ENCODE data around the gene GRID2. TPM values are rescaled to one million over a fixed set of nuclear protein-coding genes. Genes with fewer than 3 reads are reported as not detected.

GRID2 gene
- polyA plus RNA-seq, 1 donor from 2014 or later = 14.9 TPM

DNA sequence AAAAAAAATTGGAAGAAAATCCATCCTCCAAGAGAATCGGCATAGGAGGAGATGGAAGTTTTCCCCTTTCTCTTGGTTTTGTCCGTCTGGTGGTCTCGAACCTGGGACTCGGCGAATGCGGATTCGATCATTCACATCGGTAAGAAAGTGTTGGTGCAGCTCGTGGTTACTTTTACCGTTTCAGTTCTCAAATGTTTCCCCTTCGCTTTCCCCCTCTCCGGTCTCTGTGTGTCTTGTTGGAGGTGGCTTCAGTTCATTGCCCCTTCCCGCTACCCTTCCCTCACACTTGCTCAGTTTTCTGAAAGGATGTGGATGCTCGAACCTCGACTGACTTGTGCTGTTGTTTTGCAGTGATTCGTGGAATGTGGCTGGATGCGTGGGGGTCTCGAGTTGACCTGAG, 840 bp downstream of the GRID2 start:
- Histone ChIP-seq H3K9me3 (ENCODE audit: low read length) (no peaks in the 10 kb centered on the region), H3K27me3 (ENCODE audit: insufficient read depth, low read depth, low read length) (peaks cover 12% of the 10 kb centered on the region), H3F3A (ENCODE audit: insufficient read depth, low read length, poor library complexity, severe bottlenecking) (peaks cover 10% of the 10 kb centered on the region), H3K4me2 (ENCODE audit: low read length) (peak overlapping the region; percentile 90), H3K27ac (ENCODE audit: low read length) (peak overlapping the region; percentile 82), H3K79me2 (replicated peaks; ENCODE audit: insufficient read depth, low read length) (peaks cover 25% of the 10 kb centered on the region), H3K9ac (ENCODE audit: low read length) (peak overlapping the region; percentile 75), H3K36me3 (ENCODE audit: insufficient read depth, low read length) (no peaks in the 10 kb centered on the region), H3K4me3 (ENCODE audit: low read length) (peak overlapping the region; percentile 80), H2AFZ (ENCODE audit: low read depth, low read length) (peak overlapping the region; percentile 57), H4K20me1 (ENCODE audit: insufficient read depth) (no peaks in the 10 kb centered on the region), H3K9me2 (ENCODE audit: insufficient read depth, low read length) (no peaks in the 10 kb centered on the region)
- TF ChIP-seq RAD21 (conservative IDR thresholded peaks at IDR 0.05) (no peak), CTCF (IDR thresholded peaks at IDR 0.05; ENCODE audit: poor library complexity, severe bottlenecking) (peak; percentile 9)

GRCh38 chr4:92305148-92305877, 1.5 kb downstream of the GRID2 start:
- H3K36me3 ChIP-seq (ENCODE audit: insufficient read depth, low read length) = no peaks in the 10 kb centered on the region
- peaks cover 10% of the 10 kb centered on the region for H3F3A ChIP-seq (ENCODE audit: insufficient read depth, low read length, poor library complexity, severe bottlenecking)
- peak overlapping the region; percentile 57 for H2AFZ ChIP-seq (ENCODE audit: low read depth, low read length)
- H4K20me1 ChIP-seq (ENCODE audit: insufficient read depth) = no peaks in the 10 kb centered on the region
- TF ChIP-seq MXI1 (conservative IDR thresholded peaks at IDR 0.05; ENCODE audit: poor library complexity, severe bottlenecking) (peak; percentile 39), EZH2 (IDR thresholded peaks at IDR 0.05; ENCODE audit: borderline replicate concordance, insufficient read depth, low read length, poor library complexity, severe bottlenecking) (no peak), RAD21 (conservative IDR thresholded peaks at IDR 0.05) (peak; percentile 49), POLR2AphosphoS5 (IDR thresholded peaks at IDR 0.05) (peak; percentile 68), SMC3 (conservative IDR thresholded peaks at IDR 0.05; ENCODE audit: poor library complexity) (peak; percentile 60), CTCF (IDR thresholded peaks at IDR 0.05; ENCODE audit: poor library complexity, severe bottlenecking) (peak; percentile 9), TAF1 (IDR thresholded peaks at IDR 0.05; ENCODE audit: low read depth) (peak; percentile 65), EP300 (conservative IDR thresholded peaks at IDR 0.05; ENCODE audit: poor library complexity, severe bottlenecking) (peak; percentile 32)
- TF ChIP-seq, protein P1, sequence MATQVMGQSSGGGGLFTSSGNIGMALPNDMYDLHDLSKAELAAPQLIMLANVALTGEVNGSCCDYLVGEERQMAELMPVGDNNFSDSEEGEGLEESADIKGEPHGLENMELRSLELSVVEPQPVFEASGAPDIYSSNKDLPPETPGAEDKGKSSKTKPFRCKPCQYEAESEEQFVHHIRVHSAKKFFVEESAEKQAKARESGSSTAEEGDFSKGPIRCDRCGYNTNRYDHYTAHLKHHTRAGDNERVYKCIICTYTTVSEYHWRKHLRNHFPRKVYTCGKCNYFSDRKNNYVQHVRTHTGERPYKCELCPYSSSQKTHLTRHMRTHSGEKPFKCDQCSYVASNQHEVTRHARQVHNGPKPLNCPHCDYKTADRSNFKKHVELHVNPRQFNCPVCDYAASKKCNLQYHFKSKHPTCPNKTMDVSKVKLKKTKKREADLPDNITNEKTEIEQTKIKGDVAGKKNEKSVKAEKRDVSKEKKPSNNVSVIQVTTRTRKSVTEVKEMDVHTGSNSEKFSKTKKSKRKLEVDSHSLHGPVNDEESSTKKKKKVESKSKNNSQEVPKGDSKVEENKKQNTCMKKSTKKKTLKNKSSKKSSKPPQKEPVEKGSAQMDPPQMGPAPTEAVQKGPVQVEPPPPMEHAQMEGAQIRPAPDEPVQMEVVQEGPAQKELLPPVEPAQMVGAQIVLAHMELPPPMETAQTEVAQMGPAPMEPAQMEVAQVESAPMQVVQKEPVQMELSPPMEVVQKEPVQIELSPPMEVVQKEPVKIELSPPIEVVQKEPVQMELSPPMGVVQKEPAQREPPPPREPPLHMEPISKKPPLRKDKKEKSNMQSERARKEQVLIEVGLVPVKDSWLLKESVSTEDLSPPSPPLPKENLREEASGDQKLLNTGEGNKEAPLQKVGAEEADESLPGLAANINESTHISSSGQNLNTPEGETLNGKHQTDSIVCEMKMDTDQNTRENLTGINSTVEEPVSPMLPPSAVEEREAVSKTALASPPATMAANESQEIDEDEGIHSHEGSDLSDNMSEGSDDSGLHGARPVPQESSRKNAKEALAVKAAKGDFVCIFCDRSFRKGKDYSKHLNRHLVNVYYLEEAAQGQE (IDR thresholded peaks at IDR 0.05; ENCODE audit: borderline replicate concordance) = no peak
- peak overlapping the region; percentile 82 for H3K27ac ChIP-seq (ENCODE audit: low read length)
- H3K9me3 ChIP-seq (ENCODE audit: low read length) = no peaks in the 10 kb centered on the region
- H3K27me3 ChIP-seq (ENCODE audit: insufficient read depth, low read depth, low read length) = peaks cover 12% of the 10 kb centered on the region
- H3K4me3 ChIP-seq (ENCODE audit: low read length) = peak overlapping the region; percentile 80
- peak overlapping the region; percentile 75 for H3K9ac ChIP-seq (ENCODE audit: low read length)
- H3K4me2 ChIP-seq (ENCODE audit: low read length) = peak overlapping the region; percentile 80
- H3K9me2 ChIP-seq (ENCODE audit: insufficient read depth, low read length) = no peaks in the 10 kb centered on the region
- peaks cover 33% of the 10 kb centered on the region for H3K79me2 ChIP-seq (replicated peaks; ENCODE audit: insufficient read depth, low read length)

All from neural cell (in vitro differentiated cells).